Ecto neural progenitor cell (in vitro differentiated cells): ENCODE measurements around the gene ADGRG4.
"Not testable (repeated sequence)": the region's sequence is repeated elsewhere in the genome, so short reads cannot be mapped to it uniquely, and the experiment has no call there.

Experiments used
- DNase-seq: peaks from one replicate; pipeline ENCODE4 v3.0.0-alpha.2; 2018; ENCODE audit warnings: low spot score

Gene ADGRG4

DNA sequence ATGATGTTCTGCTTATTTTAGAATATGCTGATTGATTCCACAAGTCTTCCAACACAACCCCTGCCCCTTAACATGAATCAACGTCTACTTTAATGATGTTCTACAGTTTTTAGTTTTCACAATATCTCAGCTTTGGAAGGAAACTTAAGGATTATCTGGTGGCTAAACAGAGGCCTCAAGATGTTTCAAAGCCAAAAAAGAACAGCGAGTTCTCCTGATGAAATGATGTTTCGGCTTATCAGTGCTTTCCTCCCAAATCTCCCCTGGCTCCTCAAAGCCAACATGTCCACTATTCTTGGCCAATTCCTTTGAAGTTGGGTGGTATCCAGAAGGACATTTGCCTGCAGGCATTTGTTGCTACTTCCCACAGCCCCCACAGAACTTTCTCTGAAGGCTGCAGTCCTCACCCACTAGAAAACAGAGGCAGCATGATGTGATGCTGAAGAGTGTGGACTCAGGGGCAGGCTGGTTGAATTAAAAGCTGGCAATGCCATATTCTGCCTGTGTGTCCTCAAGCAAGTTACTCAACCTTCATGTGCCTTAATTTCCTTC is 87.3 kb downstream of the ADGRG4 start:
- DNase-seq: no peak

GRCh38 chrX:136390921-136391320 is 90.2 kb downstream of the ADGRG4 start:
- no peak for DNase-seq

- no peak for DNase-seq
These were observed 94.5 kb downstream of the ADGRG4 start for GRCh38 chrX:136395271-136395670.

- no peak for DNase-seq
These were observed 96.2 kb downstream of the ADGRG4 start for GRCh38 chrX:136397001-136397400.

GRCh38 chrX:136405126-136405525 is 104.4 kb downstream of the ADGRG4 start:
- no peak for DNase-seq

GRCh38 chrX:136417806-136418205 is 117.0 kb downstream of the ADGRG4 start:
- no peak for DNase-seq

GRCh38 chrX:136421338-136421737 is 120.6 kb downstream of the ADGRG4 start:
- no peak for DNase-seq

GRCh38 chrX:136423724-136424123 is 123.0 kb downstream of the ADGRG4 start:
- no peak for DNase-seq

DNA sequence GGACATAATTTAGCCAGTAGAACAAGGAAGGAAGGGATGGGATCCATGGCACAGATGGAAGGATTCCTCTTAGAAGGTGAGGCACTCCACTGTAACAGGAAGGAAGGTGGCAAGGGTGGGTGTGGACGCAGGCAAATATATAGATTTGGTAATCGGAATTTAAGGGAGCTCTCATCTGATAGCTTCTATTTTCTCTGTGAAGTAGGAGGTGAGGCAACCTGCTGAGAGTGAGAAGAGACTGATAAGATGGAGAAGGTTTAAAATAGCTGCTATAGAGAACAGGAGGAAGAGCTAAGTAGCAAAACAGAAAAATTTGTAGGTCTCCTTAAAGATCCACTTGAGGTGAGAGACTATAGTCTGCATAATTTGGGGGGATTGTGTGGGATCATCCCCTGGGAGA is 125.2 kb downstream of the ADGRG4 start:
- no peak for DNase-seq

DNA sequence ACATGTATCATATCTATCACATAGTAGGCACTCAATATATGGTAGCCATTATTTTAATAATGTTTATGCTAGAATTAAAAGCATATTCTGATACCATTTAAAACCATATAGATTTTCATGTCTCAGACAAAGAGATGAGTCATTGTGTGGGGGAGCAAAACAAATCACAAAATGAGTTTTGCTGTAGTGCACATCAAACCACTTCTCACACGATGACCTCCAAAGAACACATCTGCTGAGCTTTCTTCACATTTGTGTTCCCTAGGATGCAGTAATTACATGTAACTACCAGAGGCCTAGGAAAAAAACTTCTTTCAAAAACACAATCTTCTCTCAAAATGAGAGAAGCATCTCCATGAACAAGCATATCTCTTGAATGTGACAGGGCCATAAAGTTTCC is 130.9 kb downstream of the ADGRG4 start:
- DNase-seq: no peak

DNA sequence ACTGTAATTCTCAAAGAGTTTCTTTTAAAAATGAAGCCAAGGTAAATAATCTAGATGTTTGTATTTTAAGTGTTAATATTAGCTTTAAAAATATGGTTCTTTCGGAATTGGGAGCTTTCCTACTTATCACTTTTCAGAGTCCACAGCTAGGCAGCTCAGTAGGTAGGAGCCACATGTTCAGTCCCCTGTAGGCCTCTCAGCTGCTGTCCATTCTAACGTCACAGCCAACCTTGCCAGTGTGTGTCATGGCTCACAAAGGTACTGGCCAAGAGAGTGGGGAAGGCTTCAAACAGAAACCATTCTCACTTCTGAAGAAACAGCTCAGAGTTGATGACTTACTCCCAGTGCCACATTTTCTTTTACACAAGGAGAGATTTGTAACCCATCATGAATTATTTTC is 137.0 kb downstream of the ADGRG4 start:
- DNase-seq: no peak

DNA sequence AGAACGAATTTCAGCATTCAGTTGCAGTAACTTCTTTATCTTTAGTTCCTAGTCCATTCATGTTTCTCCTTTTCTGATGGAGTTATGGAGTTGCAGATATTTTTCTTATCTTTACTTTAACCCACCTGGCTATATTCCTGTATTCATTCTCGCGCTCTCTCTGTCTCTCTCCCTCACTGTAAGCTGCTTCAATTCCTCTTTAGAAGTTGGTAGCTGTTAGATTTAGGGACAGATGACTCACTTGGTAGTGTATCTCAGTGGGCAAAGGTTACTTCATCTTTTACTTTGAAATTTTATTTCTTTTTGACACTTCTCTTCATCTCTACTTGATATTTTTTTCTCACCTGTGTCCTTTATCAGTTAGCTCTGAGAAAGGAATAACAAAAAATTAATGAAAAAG is 137.4 kb downstream of the ADGRG4 start:
- DNase-seq: no peak

- not testable (repeated sequence) for DNase-seq
These were observed 144.9 kb downstream of the ADGRG4 start for GRCh38 chrX:136445674-136446073.

GRCh38 chrX:136446208-136446607 is 145.4 kb downstream of the ADGRG4 start:
- no peak for DNase-seq

DNA sequence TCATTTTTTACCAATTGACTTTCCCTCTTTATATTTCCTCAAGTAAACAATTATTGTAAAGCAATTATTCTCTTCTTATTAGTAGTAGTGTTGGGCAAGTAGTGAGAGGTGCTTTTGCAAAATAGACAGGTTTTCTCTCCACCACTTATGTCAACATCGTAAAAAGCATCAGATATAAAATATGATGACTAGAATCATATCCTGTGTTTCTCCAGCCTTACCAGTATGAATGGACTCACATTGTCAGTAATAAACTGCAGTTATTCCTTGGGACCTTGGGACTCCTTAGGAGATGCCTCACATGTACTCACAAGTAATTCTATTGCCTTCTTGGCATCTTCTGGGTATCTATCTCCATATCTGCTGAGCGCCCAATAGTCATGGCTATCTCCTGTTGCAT is 146.5 kb downstream of the ADGRG4 start:
- no peak for DNase-seq

DNA sequence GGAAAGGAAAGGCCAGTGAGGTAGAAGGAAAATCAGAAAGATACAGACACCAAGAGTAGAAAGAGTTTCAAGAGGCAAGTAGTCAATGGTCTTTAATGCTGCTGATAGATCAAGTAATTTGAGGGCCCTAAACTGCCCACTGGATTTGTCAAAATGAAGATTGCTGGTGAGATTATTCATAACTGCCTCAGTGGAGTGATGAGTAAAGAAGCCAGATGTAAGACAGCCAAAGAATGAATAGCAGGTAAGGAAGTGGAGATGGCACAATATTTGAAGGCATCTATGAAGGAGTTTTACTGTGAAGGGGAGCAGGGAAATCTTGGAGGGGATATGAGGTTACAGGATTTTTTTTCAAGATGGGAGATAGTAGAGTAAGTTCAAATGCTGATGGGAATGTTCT is 147.2 kb downstream of the ADGRG4 start:
- DNase-seq: no peak

DNA sequence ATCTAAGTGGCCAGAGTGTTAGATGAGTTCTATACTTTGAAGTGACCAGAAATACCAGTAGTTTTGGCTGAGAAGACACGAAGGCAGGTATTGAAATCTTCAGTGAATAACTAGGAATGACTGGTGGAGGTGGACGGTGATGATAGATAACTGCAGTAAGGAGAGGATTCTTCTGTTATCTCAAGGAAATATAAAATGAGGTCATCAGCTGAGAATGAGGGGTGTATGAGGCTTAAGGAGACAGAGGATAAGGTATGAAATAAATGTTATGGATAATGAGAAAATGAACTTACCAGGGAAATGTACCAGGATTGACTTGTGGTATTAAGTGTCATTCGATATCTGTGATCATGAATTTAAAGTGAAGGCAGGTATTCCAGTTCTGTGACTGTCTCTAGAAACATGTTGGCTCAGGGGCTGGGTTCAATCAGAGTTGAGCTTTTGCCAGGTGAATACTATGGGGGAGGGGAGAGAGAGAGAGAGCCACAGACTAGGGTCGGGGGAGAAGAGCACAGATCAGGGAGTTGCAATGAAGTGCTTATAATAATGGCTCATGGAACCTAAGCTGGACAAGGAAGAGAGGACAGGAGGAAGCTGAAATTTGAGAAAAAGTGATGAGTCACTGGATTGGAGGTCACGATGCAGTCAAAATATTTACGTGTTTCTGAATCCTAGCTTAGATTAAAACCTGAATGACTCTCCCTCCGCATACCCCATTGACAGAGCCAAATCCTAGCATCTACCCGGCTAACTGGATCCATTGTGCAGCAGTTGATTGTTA is 149.5 kb downstream of the ADGRG4 start:
- no peak for DNase-seq

- no peak for DNase-seq
These were observed 151.9 kb downstream of the ADGRG4 start for GRCh38 chrX:136452614-136453013.

DNA sequence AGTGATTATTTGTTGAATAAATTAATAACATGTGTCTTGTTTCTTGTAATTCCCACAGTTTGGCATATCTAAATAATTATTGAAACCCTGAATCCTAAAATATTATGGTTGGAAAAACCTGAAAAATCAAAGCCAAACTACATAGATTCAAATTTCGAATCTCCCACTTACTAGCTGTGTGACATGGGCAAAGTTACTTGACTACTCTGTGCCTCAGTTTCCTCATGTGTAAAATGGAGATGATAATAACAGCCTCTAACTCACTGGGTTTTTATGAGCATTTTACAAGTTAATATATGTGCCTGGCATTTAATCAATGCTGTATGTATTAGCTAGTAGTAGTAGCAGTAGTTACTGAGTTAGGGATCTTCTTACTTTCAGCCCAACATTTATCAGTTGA is 152.4 kb downstream of the ADGRG4 start:
- DNase-seq: no peak

DNA sequence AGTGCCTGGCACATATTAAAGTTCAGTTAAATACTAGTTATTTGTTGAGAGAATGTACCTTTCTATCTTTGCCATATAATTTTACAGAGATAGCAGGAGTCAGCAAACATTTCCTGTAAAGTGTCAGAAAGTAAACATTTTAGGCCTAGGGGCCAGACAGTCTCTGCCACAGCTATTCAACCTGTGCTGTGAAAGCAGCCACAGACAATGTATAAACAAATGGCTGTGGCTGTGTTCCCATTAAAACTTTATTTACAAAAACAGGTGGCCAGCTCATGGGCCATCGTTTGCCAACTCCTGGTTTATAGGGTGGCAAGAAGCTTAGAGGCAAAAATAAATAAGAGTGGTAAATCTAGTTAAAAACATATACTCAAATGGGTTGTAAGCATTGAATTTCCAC is 153.0 kb downstream of the ADGRG4 start:
- DNase-seq: no peak

DNA sequence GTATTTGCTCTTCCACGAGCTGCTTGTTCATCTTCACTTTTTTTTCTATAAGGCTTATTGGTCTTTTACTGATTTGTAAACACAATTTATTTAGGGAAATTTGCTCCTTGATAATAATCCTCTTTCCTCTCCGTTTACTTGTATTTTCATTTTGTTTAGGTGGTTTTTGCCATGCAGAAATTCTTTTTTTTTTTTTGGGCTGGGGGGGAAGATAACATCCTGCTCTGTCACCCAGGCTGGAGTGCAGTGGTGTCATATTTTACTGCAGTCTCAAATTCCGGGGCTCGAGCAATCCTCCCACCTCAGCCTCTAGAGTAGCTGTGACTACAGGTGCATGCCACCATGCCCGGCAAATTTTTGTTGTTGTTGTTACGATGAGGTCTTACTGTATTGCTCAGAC is 155.4 kb downstream of the ADGRG4 start:
- DNase-seq: no peak

GRCh38 chrX:136457303-136457917 is 156.6 kb downstream of the ADGRG4 start:
- no peak for DNase-seq

DNA sequence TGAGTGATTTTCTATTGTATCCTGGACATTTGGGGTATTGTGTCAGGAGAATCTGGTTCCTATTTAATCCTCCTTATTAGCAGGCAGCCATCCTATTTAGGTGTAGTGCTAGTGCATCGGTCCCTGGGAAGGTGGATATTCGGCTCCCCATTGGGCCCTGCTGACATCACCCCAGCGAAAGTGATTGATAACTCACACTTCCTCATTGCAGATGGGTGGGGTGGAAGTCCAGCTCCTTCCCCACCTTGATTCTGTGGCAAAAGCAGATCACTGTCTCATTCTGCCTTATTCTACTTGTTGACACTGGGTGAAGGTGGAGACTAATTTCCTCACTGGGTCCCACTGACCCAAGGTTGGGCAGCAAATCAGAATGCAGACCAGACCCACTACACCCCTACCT is 163.8 kb downstream of the ADGRG4 start:
- no peak for DNase-seq
